OCI-LY7 (cell line): ENCODE data around the gene CHSY3. TPM values are rescaled to one million over a fixed set of nuclear protein-coding genes. Genes with fewer than 3 reads are reported as not detected.

Experiments
- BruUV-seq: library from RNA; stranded (reverse); fragments of 400-500 nt; replicated peaks from 2 replicates; lab custom pipeline; 2021; lab: Mats Ljungman, UMichigan
- CTCF ChIA-PET: fragments of 300-600 bp; sonication (Branson Sonifier 250); formaldehyde crosslinking; loops from one replicate; lab custom pipeline; 2022; ENCODE audit warnings: antibody characterized with exemption; ENCODE audit not compliant: unreplicated experiment; lab: Charles Lee
- POLR2A ChIA-PET: fragments of 300-600 bp; sonication (Branson Sonifier 250); formaldehyde crosslinking; loops from one replicate; lab custom pipeline; 2022; ENCODE audit warnings: antibody characterized with exemption; lab: Charles Lee
- DNase-seq: peaks from one replicate; pipeline ENCODE4 v3.0.0-alpha.2; 2015; ENCODE audit warnings: low spot score
- H2AFZ ChIP-seq: fragments of 200-600 bp; sonication (generic), shearing (Covaris generic); 2 replicates; pipeline ENCODE4 v1.6.1; 2014; ENCODE audit warnings: mild to moderate bottlenecking, antibody characterized with exemption, low read length, moderate library complexity
- H3K27ac ChIP-seq: fragments of 200-600 bp; sonication (generic); 2 replicates; pipeline ENCODE4 v1.5.1; 2014; ENCODE audit warnings: mixed run types, low read depth, mild to moderate bottlenecking, moderate library complexity, low read length, inconsistent platforms; ENCODE audit not compliant: poor library complexity, severe bottlenecking
- H3K36me3 ChIP-seq: fragments of 200-600 bp; sonication (generic); 2 replicates; pipeline ENCODE4 v1.6.1; 2014; ENCODE audit warnings: mild to moderate bottlenecking, antibody characterized with exemption, low read length, moderate library complexity, mixed read lengths; ENCODE audit not compliant: insufficient read depth
- H3K4me1 ChIP-seq: fragments of 200-600 bp; sonication (generic); 2 replicates; pipeline ENCODE4 v1.5.1; 2014; ENCODE audit warnings: mild to moderate bottlenecking, low read length; ENCODE audit not compliant: insufficient read depth, poor library complexity, severe bottlenecking
- H3K4me2 ChIP-seq: fragments of 200-600 bp; sonication (generic); 2 replicates; pipeline ENCODE4 v1.6.1; 2014; ENCODE audit warnings: mild to moderate bottlenecking, low read length
- H3K4me3 ChIP-seq: fragments of 200-600 bp; sonication (generic); 2 replicates; pipeline ENCODE4 v1.5.1; 2014; ENCODE audit warnings: mild to moderate bottlenecking, low read depth, low read length; ENCODE audit not compliant: poor library complexity, severe bottlenecking
- H3K79me2 ChIP-seq: fragments of 200-600 bp; sonication (generic); 2 replicates; pipeline ENCODE4 v1.6.1; 2016; ENCODE audit warnings: low read depth, mild to moderate bottlenecking, low read length, moderate library complexity, mixed read lengths; ENCODE audit not compliant: insufficient read depth
- H3K9me2 ChIP-seq: fragments of 200-600 bp; sonication (generic); 2 replicates; pipeline ENCODE4 v1.6.1; 2016; ENCODE audit warnings: mild to moderate bottlenecking, low read length, mixed read lengths; ENCODE audit not compliant: insufficient read depth
- H3K9me3 ChIP-seq: fragments of 200-600 bp; sonication (generic); 2 replicates; pipeline ENCODE4 v1.6.1; 2014; ENCODE audit warnings: mild to moderate bottlenecking, mixed run types, low read length, mixed read lengths
- H4K20me1 ChIP-seq: fragments of 200-600 bp; sonication (generic); 2 replicates; pipeline ENCODE4 v1.6.1; 2014; ENCODE audit warnings: mild to moderate bottlenecking, antibody characterized with exemption, low read length, moderate library complexity, mixed read lengths; ENCODE audit not compliant: insufficient read depth
- EZH2phosphoT487 ChIP-seq: fragments of 200-600 bp; sonication (generic); IDR thresholded peaks from 2 replicates; pipeline ENCODE4 v1.6.1; 2018; ENCODE audit warnings: low read depth, borderline replicate concordance, mild to moderate bottlenecking, mixed run types, antibody characterized with exemption, low read length, moderate library complexity, mixed read lengths
- intact Hi-C: fragments of 100-400 bp; cut with micrococcal nuclease; formaldehyde crosslinking; loops from one replicate; pipeline ENCODE4 v1.10.0; 2022; ENCODE audit not compliant: unreplicated experiment
- total RNA-seq, 2 experiments: library from RNA; depleted of rRNA in 1 of 2; stranded (reverse); fragments of >200 nt in 1 of 2; shearing (Covaris generic) in 1 of 2; gene quantifications; 2 replicates each; pipeline ENCODE4 v1.2.3, GENCODE V29; 2014 to 2022
- TF ChIP-seq, protein P1 (sequence below): fragments of 200-600 bp; sonication (generic); conservative IDR thresholded peaks from 2 replicates; pipeline ENCODE4 v1.5.1; 2014; ENCODE audit warnings: mild to moderate bottlenecking, antibody characterized with exemption, low read length, moderate library complexity, mixed read lengths

The CHSY3 gene
- total RNA-seq, 2 experiments from 2014 or later: not detected

DNA sequence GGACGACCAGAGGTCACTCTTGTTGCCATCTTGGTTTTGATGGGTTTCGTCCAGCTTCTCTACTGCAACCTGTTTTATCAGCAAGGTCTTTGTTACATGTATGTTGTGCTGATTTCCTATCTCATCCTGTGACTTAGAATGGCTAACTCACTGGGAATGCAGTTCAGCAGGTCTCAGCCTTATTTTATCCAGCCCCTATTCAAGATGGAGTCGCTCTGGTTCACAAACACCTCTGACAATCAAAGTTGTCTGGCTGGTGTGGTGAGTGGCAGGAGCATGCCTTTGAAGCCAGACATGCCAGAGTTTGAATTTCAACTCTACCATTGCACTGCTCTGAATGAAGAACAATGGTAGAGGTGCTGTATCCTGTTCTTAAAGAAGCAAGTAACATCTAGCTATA, 253.8 kb downstream of the CHSY3 start:
- H3K27ac ChIP-seq: no peak overlapping the region
- no peaks in the 10 kb centered on the region for H3K9me2 ChIP-seq
- H4K20me1 ChIP-seq: no peaks in the 10 kb centered on the region
- DNase-seq: no peak
- CTCF ChIA-PET: no interaction called here
- no peak overlapping the region for H3K4me3 ChIP-seq
- H3K79me2 ChIP-seq: no peaks in the 10 kb centered on the region
- intact Hi-C loops: no loop called here
- H3K36me3 ChIP-seq: no peaks in the 10 kb centered on the region
- no peak overlapping the region for H3K4me2 ChIP-seq
- no peak overlapping the region for H2AFZ ChIP-seq
- no peaks in the 10 kb centered on the region for H3K4me1 ChIP-seq
- TF ChIP-seq EZH2phosphoT487: no peak
- TF ChIP-seq, protein P1, sequence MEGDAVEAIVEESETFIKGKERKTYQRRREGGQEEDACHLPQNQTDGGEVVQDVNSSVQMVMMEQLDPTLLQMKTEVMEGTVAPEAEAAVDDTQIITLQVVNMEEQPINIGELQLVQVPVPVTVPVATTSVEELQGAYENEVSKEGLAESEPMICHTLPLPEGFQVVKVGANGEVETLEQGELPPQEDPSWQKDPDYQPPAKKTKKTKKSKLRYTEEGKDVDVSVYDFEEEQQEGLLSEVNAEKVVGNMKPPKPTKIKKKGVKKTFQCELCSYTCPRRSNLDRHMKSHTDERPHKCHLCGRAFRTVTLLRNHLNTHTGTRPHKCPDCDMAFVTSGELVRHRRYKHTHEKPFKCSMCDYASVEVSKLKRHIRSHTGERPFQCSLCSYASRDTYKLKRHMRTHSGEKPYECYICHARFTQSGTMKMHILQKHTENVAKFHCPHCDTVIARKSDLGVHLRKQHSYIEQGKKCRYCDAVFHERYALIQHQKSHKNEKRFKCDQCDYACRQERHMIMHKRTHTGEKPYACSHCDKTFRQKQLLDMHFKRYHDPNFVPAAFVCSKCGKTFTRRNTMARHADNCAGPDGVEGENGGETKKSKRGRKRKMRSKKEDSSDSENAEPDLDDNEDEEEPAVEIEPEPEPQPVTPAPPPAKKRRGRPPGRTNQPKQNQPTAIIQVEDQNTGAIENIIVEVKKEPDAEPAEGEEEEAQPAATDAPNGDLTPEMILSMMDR: no peak
- no peaks in the 10 kb centered on the region for H3K9me3 ChIP-seq
- no TSS peak for BruUV-seq
- POLR2A ChIA-PET: no interaction called here

- no TSS peak for BruUV-seq
Measured at GRCh38 chr5:130159968-130160367, 255.7 kb downstream of the CHSY3 start.

DNA sequence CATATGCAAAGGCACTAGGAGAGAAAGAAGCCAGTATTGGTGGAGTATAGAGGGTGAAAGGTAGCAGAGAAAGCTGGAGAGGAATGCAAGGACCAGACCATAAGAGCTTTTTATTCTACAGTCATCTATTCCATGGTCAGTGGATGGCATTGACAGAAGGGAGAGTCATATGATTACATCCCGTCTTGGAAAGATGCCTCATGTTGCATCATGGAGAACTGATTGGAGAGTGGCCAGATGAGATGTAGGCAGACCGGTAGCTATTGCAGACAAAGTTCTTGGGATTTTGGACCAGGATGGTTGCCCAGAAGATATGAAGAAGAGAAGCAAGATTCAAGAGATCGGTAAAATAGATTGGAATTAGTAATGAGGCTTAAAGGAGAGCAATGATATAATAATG, 260.7 kb downstream of the CHSY3 start:
- intact Hi-C loops: no loop called here
- ChIA-PET CTCF (no interaction called here), POLR2A (no interaction called here)
- Histone ChIP-seq H3K9me2 (no peaks in the 10 kb centered on the region), H4K20me1 (no peaks in the 10 kb centered on the region), H2AFZ (no peak overlapping the region), H3K9me3 (no peaks in the 10 kb centered on the region), H3K79me2 (no peaks in the 10 kb centered on the region), H3K4me2 (no peak overlapping the region), H3K4me3 (no peak overlapping the region), H3K27ac (no peak overlapping the region), H3K36me3 (no peaks in the 10 kb centered on the region), H3K4me1 (no peaks in the 10 kb centered on the region)
- BruUV-seq: no TSS peak
- TF ChIP-seq, protein P1: no peak
- no peak for TF ChIP-seq EZH2phosphoT487
- DNase-seq: no peak

More at GRCh38 chr5:130159968-130160367, 255.7 kb downstream of the CHSY3 start:
- Histone ChIP-seq H3K4me2 (no peak overlapping the region), H3K4me3 (no peak overlapping the region), H3K79me2 (no peaks in the 10 kb centered on the region), H3K27ac (no peak overlapping the region), H4K20me1 (no peaks in the 10 kb centered on the region), H3K4me1 (no peaks in the 10 kb centered on the region), H3K36me3 (no peaks in the 10 kb centered on the region), H3K9me2 (no peaks in the 10 kb centered on the region), H3K9me3 (no peaks in the 10 kb centered on the region), H2AFZ (no peak overlapping the region)
- no peak for TF ChIP-seq EZH2phosphoT487
- TF ChIP-seq, protein P1: no peak
- no peak for DNase-seq
- intact Hi-C loops: no loop called here
- POLR2A ChIA-PET: no interaction called here
- CTCF ChIA-PET: no interaction called here
